ENCODE data around the gene LDAH. TPM values are rescaled to one million over a fixed set of nuclear protein-coding genes. Genes with fewer than 3 reads are reported as not detected.

Gene LDAH
- total and polyA plus RNA-seq, 2 donors (not counting 3 experiments of a cell fraction or from before 2014, with no cell fraction given) = 12.3 to 24.0 TPM

DNA sequence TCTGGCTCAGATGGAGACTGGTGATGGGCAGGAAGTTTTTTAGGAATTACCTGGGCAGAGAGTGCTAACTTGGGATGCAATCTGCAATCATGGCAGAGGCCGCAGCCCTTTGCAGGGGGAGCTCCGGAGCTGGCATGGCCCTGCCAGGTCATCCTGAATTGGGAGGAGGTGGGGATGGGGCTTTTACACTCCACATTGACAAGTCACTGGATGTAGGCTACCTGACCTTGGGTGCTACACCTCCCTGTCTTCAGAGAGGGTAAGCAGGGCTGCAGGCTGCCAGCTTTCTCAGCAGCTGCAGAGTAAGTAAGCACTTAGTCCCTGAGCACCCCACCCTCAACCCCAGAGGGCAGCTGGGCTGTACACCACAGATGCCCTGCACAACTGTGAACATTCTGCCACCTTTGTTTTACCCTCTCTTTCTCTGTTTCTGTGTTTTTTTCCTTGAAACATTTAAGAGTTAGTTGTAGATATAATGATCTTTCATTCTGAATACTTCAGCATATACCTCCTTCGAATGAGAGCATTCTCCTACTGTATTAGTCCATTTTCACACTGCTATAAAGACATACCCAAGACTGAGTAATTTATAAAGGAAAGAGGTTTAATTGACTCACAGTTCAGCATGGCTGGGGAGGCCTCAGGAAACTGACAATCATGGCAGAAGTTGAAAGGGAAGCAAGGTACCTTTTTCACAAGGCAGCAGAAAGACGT, 165.2 kb downstream of the LDAH start:
- Histone ChIP-seq H3K79me2 (ENCODE audit: control insufficient read depth, insufficient read depth, low read length) (no peaks in the 10 kb centered on the region), H3K9me1 (replicated peaks; ENCODE audit: control insufficient read depth, extremely low read depth, insufficient read depth, low read length) (no peaks in the 10 kb centered on the region), H3K36me3 (ENCODE audit: control insufficient read depth in 2 of 2, extremely low read depth in 1 of 2, insufficient read depth in 2 of 2, low read length in 2 of 2) (no peaks in the 10 kb centered on the region), H3K27ac (ENCODE audit: insufficient read depth, low read depth, low read length) (no peak overlapping the region), H4K20me1 (replicated peaks; ENCODE audit: control insufficient read depth, extremely low read depth, insufficient read depth, low read length) (no peaks in the 10 kb centered on the region), H3K9me3 (replicated peaks; ENCODE audit: control insufficient read depth, insufficient read depth, low read length) (no peaks in the 10 kb centered on the region), H3K4me2 (ENCODE audit: insufficient read depth, low read length) (no peak overlapping the region), H3K4me3 (replicated peaks in 1 of 3; ENCODE audit: insufficient read depth in 1 of 3, low read depth in 1 of 3, low read length in 3 of 3) (no peak overlapping the region), H3K9ac (replicated peaks; ENCODE audit: extremely low read depth, insufficient read depth, low read length) (no peak overlapping the region), H2AFZ (ENCODE audit: low read depth, low read length) (no peak overlapping the region), H3K4me1 (ENCODE audit: control insufficient read depth, extremely low read depth, insufficient read depth, low read length) (no peaks in the 10 kb centered on the region), H3K27me3 (ENCODE audit: control insufficient read depth in 2 of 2, insufficient read depth in 2 of 2, low read length in 2 of 2) (peaks cover 38 to 39% of the 10 kb centered on the region in 2 experiments)
- intact Hi-C loops (cut with micrococcal nuclease) = no loop called here
- FAIRE-seq (no peak), DNase-seq (ENCODE audit: low read depth, low spot score) (no peak)
- no peak for TF ChIP-seq EZH2 (IDR thresholded peaks at IDR 0.05; ENCODE audit: borderline replicate concordance, low read depth, low read length, severe bottlenecking)
- TF ChIP-seq, protein P1, sequence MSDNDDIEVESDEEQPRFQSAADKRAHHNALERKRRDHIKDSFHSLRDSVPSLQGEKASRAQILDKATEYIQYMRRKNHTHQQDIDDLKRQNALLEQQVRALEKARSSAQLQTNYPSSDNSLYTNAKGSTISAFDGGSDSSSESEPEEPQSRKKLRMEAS (IDR thresholded peaks at IDR 0.05; ENCODE audit: insufficient read depth, insufficient read length) = no peak
- TF ChIP-seq GATA2 (IDR thresholded peaks at IDR 0.05; ENCODE audit: insufficient read depth, insufficient read length, low read depth, low read length) = no peak
- no peak for TF ChIP-seq POLR2AphosphoS5 (IDR thresholded peaks at IDR 0.05; ENCODE audit: insufficient read depth, low read depth, low read length)
- TF ChIP-seq POLR2A (IDR thresholded peaks at IDR 0.05; ENCODE audit: low read depth, low read length) = no peak
- no peak for TF ChIP-seq FOS (IDR thresholded peaks at IDR 0.05; ENCODE audit: borderline replicate concordance, insufficient read depth, low read length)
- TF ChIP-seq, protein P2, sequence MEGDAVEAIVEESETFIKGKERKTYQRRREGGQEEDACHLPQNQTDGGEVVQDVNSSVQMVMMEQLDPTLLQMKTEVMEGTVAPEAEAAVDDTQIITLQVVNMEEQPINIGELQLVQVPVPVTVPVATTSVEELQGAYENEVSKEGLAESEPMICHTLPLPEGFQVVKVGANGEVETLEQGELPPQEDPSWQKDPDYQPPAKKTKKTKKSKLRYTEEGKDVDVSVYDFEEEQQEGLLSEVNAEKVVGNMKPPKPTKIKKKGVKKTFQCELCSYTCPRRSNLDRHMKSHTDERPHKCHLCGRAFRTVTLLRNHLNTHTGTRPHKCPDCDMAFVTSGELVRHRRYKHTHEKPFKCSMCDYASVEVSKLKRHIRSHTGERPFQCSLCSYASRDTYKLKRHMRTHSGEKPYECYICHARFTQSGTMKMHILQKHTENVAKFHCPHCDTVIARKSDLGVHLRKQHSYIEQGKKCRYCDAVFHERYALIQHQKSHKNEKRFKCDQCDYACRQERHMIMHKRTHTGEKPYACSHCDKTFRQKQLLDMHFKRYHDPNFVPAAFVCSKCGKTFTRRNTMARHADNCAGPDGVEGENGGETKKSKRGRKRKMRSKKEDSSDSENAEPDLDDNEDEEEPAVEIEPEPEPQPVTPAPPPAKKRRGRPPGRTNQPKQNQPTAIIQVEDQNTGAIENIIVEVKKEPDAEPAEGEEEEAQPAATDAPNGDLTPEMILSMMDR (IDR thresholded peaks at IDR 0.05; ENCODE audit: extremely low read depth in 1 of 2, insufficient read depth in 1 of 2, low read depth in 1 of 2, low read length in 2 of 2) = no peak
- BruUV-seq (replicated peaks) = no TSS peak
- CTCF ChIA-PET = no interaction called here
- dilution Hi-C loops (cut with MboI; ENCODE audit: extremely low pct_ligation_motif_present, low sequenced_read_pairs) = no loop called here
- POLR2A ChIA-PET = no interaction called here

Data from endothelial cell of umbilical vein (primary cell).